Measurements from ENCODE around the gene ZNF775. TPM values are rescaled to one million over a fixed set of nuclear protein-coding genes. Genes with fewer than 3 reads are reported as not detected.

ZNF775 gene
- polyA plus RNA-seq, 1 donor (not counting 4 experiments of a cell fraction or from before 2014, with no cell fraction given) = 1.0 TPM

- no peak for DNase-seq (ENCODE audit: low read depth, low spot score)
- no peak for FAIRE-seq
- TF ChIP-seq EZH2 (IDR thresholded peaks at IDR 0.05; ENCODE audit: low read length) = no peak
- TF ChIP-seq CTCF (optimal IDR thresholded peaks at IDR 0.05 in 1 of 3, IDR thresholded peaks at IDR 0.05 in 1 of 3, conservative IDR thresholded peaks at IDR 0.05 in 1 of 3; ENCODE audit: extremely low read depth in 1 of 3, insufficient read depth in 2 of 3, low read length in 3 of 3) = no peak
- H3K27ac ChIP-seq (ENCODE audit: control insufficient read depth, insufficient read depth, low read length) = no peak overlapping the region
- no peaks in the 10 kb centered on the region for H3K9me3 ChIP-seq (ENCODE audit: control insufficient read depth, low read depth, low read length)
- H3K27me3 ChIP-seq (ENCODE audit: control insufficient read depth, extremely low read depth, insufficient read depth, low read length) = no peaks in the 10 kb centered on the region
- dilution Hi-C loops (cut with MboI; ENCODE audit: extremely low pct_ligation_motif_present, low sequenced_read_pairs) = no loop called here
- H3K9ac ChIP-seq (ENCODE audit: control insufficient read depth, extremely low read depth, insufficient read depth, low read length) = no peak overlapping the region
- H2AFZ ChIP-seq (ENCODE audit: control insufficient read depth, low read length) = no peak overlapping the region
- no peaks in the 10 kb centered on the region for H3K9me1 ChIP-seq (ENCODE audit: control insufficient read depth, extremely low read depth, insufficient read depth, low read length)
- no peaks in the 10 kb centered on the region for H3K79me2 ChIP-seq (ENCODE audit: control insufficient read depth, insufficient read depth, low read length)
- peaks cover 26% of the 10 kb centered on the region for H3K4me1 ChIP-seq (ENCODE audit: control insufficient read depth, extremely low read depth, insufficient read depth, low read length)
- H3K4me2 ChIP-seq (ENCODE audit: control insufficient read depth, extremely low read depth, insufficient read depth, low read depth, low read length) = no peak overlapping the region
- peaks cover 3% of the 10 kb centered on the region for H4K20me1 ChIP-seq (ENCODE audit: control insufficient read depth, extremely low read depth, insufficient read depth, low read length)
- H3K4me3 ChIP-seq (ENCODE audit: control insufficient read depth in 2 of 3, extremely low read depth in 1 of 3, insufficient read depth in 2 of 3, low read depth in 1 of 3, low read length in 3 of 3) = no peak overlapping the region
- H3K36me3 ChIP-seq (ENCODE audit: control insufficient read depth in 2 of 2, extremely low read depth in 1 of 2, insufficient read depth in 2 of 2, low read length in 2 of 2) = peaks cover 0 to 1% of the 10 kb centered on the region in 2 experiments
Measured at GRCh38 chr7:150376560-150376959, 2.6 kb upstream of the ZNF775 start.

DNA sequence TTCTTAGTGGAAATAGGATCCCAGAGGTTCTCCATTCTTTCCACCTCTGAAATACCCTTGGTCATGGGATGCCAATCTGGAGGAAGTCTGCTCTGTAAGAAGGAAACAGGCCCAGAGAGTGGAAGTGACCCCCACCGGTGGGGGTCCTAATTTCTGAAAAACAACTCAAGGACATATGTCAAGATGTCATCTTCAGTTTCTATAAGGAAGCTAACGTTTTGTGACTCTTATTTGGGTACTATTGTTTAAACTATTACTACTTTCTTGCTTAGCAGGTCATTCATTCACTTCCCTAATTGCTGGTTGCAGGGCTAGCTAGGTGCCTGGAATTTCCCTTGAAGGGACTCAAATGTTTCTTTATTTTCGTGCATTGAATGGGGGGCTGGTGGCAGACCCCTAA is 1.9 kb upstream of the ZNF775 start:
- peaks cover 26% of the 10 kb centered on the region for H3K4me1 ChIP-seq (ENCODE audit: control insufficient read depth, extremely low read depth, insufficient read depth, low read length)
- TF ChIP-seq EZH2 (IDR thresholded peaks at IDR 0.05; ENCODE audit: low read length) = no peak
- no peak for TF ChIP-seq CTCF (optimal IDR thresholded peaks at IDR 0.05 in 1 of 3, IDR thresholded peaks at IDR 0.05 in 1 of 3, conservative IDR thresholded peaks at IDR 0.05 in 1 of 3; ENCODE audit: extremely low read depth in 1 of 3, insufficient read depth in 2 of 3, low read length in 3 of 3)
- no peak overlapping the region for H3K4me3 ChIP-seq (ENCODE audit: control insufficient read depth in 2 of 3, extremely low read depth in 1 of 3, insufficient read depth in 2 of 3, low read depth in 1 of 3, low read length in 3 of 3)
- no peak overlapping the region for H3K27ac ChIP-seq (ENCODE audit: control insufficient read depth, insufficient read depth, low read length)
- peaks cover 3% of the 10 kb centered on the region for H4K20me1 ChIP-seq (ENCODE audit: control insufficient read depth, extremely low read depth, insufficient read depth, low read length)
- H3K36me3 ChIP-seq (ENCODE audit: control insufficient read depth in 2 of 2, extremely low read depth in 1 of 2, insufficient read depth in 2 of 2, low read length in 2 of 2) = peaks cover 0 to 1% of the 10 kb centered on the region in 2 experiments
- dilution Hi-C loops (cut with MboI; ENCODE audit: extremely low pct_ligation_motif_present, low sequenced_read_pairs) = no loop called here
- no peaks in the 10 kb centered on the region for H3K79me2 ChIP-seq (ENCODE audit: control insufficient read depth, insufficient read depth, low read length)
- H3K27me3 ChIP-seq (ENCODE audit: control insufficient read depth, extremely low read depth, insufficient read depth, low read length) = no peaks in the 10 kb centered on the region
- H3K9me1 ChIP-seq (ENCODE audit: control insufficient read depth, extremely low read depth, insufficient read depth, low read length) = no peaks in the 10 kb centered on the region
- H3K9ac ChIP-seq (ENCODE audit: control insufficient read depth, extremely low read depth, insufficient read depth, low read length) = no peak overlapping the region
- H3K9me3 ChIP-seq (ENCODE audit: control insufficient read depth, low read depth, low read length) = no peaks in the 10 kb centered on the region
- no peak for FAIRE-seq
- no peak for DNase-seq (ENCODE audit: low read depth, low spot score)
- no peak overlapping the region for H3K4me2 ChIP-seq (ENCODE audit: control insufficient read depth, extremely low read depth, insufficient read depth, low read depth, low read length)
- H2AFZ ChIP-seq (ENCODE audit: control insufficient read depth, low read length) = no peak overlapping the region

All from keratinocyte (primary cell).